SH-SY5Y (cell line): ENCODE data around the gene C10orf95.

Experiments
- GATA2 ChIP-seq: IDR thresholded peaks from 2 replicates; pipeline ENCODE4 v1.6.1; 2011; ENCODE audit warnings: mild to moderate bottlenecking, low read depth, low read length
- GATA3 ChIP-seq: IDR thresholded peaks from 2 replicates; pipeline ENCODE4 v1.6.1; 2011; ENCODE audit warnings: low read depth, mild to moderate bottlenecking, low read length, moderate library complexity

The C10orf95 gene

GRCh38 chr10:102419269-102420180 lies 31.8 kb downstream of the C10orf95 start:
- TF ChIP-seq GATA3 (no peak), GATA2 (peak; percentile 29; the same call in 1 of the 2 replicates)

- no peak for TF ChIP-seq GATA2
- TF ChIP-seq GATA3 = no peak
Measured at GRCh38 chr10:102418622-102419268, 32.6 kb downstream of the C10orf95 start, which contains the start of gene PSD. Gene PSD, minus strand, starts transcription at chr10:102418785. Its CDS starts 1,747 bp downstream, at chr10:102417038.

- TF ChIP-seq GATA3 (no peak), GATA2 (no peak)
Measured at GRCh38 chr10:102416695-102417094, 34.6 kb downstream of the C10orf95 start.

- TF ChIP-seq GATA2 (no peak), GATA3 (no peak)
Measured at GRCh38 chr10:102416283-102416682, 35.1 kb downstream of the C10orf95 start.

- TF ChIP-seq GATA3 (no peak), GATA2 (no peak)
Measured at GRCh38 chr10:102414749-102415148, 36.6 kb downstream of the C10orf95 start.

GRCh38 chr10:102413806-102414561 lies 37.4 kb downstream of the C10orf95 start:
- TF ChIP-seq GATA2 (no peak), GATA3 (no peak)

GRCh38 chr10:102413053-102413705 lies 38.2 kb downstream of the C10orf95 start:
- no peak for TF ChIP-seq GATA2
- TF ChIP-seq GATA3 = no peak

- TF ChIP-seq GATA2 = no peak
Measured at GRCh38 chr10:102412293-102412692, 39.0 kb downstream of the C10orf95 start.

- TF ChIP-seq GATA3 (no peak), GATA2 (no peak)
Measured at GRCh38 chr10:102411341-102412255, 39.7 kb downstream of the C10orf95 start.

- TF ChIP-seq GATA3 = no peak
- no peak for TF ChIP-seq GATA2
Measured at GRCh38 chr10:102410429-102411073, 40.8 kb downstream of the C10orf95 start.

- no peak for TF ChIP-seq GATA3
Measured at GRCh38 chr10:102409604-102410428, 41.5 kb downstream of the C10orf95 start.
